Measurements from ENCODE around the gene C2orf81. TPM values are rescaled to one million over a fixed set of nuclear protein-coding genes. Genes with fewer than 3 reads are reported as not detected.
"Not testable (repeated sequence)": the region's sequence is repeated elsewhere in the genome, so short reads cannot be mapped to it uniquely, and the experiment has no call there.

Gene C2orf81
- total RNA-seq, 1 donor from 2014 or later = 0.62 TPM

DNA sequence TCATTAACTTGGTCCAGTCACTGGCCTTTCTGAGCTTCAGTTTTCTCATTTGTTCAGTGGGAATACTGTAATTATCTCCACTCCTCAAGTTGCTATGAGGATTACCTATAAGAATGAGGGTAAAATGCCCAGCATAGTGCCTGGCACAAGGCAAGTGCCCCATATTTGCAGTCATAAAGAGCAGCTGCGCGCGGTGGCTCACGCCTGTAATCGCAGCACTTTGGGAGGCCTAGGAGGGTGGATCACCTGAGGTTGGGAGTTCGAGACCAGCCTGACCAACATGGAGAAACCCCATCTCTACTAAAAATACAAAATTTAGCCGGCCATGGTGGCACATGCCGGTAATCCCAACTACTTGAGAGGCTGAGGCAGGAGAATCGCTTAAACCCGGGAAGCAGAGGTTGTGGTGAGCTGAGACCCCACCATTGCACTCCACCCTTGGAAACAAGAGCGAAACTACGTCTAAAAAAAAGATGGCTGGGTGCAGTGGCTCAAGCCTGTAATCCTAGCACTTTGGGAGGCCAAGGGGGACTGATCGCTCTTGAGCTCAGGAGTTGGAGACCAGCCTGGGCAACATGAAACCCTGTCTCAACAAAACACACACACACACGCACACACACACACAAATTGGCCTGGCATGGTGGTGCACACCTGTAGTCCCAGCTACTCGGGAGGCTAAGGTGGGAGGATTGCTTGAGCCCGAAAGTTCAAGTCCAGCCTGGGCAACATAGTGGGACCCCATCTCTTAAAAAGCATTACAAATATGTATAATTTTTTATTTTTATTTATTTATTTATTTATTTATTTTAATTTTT lies 21.3 kb upstream of the C2orf81 start:
- not testable (repeated sequence) for DNase-seq

DNA sequence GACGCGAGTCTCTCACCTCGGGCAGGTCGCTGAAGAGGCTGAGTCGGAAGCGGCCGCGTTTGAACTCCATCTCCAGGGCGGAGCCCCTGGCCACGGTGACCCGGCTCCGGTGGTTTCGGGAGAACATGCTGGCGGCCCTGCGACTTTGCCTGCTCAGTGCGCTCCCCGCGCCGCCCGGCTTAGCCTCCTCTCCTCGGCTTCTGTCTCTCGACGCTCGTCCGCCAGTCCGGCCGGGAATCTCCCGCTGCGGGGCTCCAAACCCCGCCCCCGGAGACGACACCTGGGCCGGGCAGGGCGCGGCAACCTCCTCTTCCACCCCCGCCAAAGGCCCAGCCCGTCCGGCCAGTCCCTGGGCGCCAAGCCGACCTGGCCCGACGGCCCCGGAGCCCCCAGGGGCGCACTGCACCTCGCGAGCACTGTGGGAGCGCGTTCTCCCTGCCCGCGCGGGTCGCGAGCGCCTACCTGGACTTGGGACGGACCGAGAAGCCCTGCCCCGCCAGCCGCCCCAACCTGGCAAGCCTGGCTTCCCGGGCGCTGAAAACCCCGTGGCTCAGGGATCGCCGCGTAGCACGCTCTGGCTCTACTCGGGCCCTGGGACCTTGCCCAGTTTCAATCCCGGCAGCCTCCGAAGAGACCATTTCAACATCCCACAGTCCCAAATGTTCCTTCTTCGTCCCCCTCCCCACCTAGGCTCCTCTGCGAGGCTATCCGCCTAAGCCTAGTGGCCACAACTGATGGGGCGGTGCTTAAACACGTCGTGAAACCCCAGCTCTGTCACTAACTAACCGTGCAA lies 20.5 kb upstream of the C2orf81 start, which contains the start of gene RTKN:
Gene RTKN, minus strand, starts transcription at position 248 of the 793 bp plus-strand sequence. Its CDS starts 121 bp downstream, at position 127.
- no peak for DNase-seq

DNA sequence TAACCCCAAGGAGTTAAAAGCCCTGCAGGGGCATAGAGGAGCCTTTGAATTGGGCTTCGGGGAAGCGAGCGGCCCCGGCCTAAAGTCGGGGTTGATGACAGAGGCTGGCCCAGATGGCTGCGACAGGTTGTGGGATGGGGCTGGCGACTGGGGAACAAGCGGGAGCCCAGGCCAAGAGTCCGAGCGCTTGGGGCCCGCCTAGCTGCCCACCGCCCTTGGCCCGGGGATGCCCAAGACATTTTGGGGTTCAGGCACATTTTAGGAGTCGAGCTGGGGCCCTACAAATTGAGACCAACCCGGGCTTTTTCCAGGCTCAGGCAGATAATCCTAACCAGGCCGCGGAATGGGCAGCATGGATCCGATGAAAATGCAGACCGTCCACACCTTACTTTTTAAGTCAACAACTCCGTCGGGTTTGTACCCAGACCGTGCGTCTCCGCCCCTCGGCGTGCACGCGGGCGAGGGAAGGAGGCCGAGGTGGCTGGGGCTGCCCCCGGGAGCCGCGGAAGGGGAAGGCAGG lies 19.8 kb upstream of the C2orf81 start:
- no peak for DNase-seq

DNA sequence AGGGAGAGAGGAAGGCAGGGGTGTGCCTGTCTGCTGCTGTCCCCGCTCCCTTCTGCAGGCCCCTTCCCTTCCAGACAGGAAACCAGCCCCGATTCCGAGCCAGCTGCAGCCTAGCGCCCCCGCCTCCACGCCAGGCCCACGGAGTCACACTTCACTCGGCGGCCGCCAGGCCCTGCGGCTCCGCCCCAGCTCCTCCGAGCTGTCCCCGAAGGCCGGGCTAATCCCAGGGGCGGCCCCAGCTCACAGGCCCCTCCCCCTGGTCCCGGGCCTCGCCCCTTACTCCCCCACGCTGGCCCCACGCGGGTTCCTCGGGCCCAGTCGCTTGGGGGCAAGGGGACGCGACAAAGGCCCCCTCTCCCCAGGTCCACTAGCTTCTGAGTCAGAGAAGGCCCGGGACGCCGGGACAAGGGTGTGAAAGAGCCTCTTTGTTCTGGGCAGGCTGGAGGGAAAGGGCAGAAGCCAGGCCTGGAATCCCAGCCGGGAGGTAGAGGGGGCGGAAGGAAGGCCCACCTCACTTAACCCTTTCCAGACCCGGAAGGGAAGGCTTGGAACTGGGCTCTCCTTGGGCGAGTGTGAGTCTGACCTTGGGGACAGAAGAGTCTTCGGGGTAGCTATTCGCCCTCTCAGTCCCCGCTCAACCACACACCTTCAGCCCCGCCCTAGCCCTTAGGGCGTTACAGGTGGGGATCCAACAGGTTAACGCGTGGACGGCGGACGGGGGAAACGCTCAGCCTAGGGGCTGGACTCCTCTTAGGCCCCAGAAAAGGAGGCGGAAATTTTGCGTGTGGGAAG lies 19.2 kb upstream of the C2orf81 start:
- peak; percentile 88 for DNase-seq

DNA sequence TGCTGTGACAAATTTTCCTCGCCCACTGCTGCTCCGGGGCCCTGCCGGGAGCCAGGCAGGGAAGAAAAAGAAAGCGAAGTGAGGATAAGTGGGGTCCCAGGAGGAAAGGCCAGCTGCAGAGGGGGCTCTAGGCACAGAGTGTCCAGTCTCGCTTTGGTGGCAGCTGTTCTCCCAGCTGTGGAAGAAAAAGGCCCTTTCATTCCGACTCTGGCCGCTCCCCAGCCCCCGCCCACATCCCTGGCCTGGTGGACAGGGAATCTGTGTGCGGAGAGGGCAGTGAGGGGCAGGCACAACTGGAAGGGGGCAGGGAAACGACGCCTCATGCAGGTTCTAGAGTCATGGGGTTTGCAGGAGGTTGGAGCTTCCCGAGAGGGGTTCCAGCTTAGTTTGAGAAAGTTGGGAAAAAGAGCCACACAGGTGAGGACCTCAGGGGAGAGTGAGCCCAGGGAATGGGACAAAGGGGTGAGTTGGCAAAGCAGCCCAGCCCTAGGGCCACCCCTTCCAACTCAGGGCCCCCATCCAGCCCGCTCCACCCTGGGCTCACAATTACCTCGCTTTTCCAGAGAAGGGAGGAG lies 18.5 kb upstream of the C2orf81 start:
- peak; percentile 83 for DNase-seq

DNA sequence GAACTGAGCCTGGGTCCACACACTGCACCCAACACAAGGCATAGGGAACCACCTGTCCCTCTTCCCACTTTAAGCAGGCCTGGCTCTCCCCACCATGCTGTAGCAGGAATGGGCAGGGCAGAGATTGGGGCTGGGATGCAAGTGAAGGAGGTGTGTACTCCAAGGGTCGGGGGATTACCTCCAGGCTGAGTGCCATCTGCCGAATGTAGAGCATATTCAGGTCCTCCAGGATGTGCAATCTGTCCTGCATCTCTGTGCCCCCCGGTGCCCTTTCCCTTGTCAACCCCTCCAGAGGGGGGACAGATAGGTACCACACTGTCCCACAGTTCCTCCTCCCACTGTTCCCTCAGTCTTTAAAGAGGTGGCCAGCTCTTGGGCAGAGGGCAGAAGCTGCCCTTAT lies 18.0 kb upstream of the C2orf81 start:
- no peak for DNase-seq

DNA sequence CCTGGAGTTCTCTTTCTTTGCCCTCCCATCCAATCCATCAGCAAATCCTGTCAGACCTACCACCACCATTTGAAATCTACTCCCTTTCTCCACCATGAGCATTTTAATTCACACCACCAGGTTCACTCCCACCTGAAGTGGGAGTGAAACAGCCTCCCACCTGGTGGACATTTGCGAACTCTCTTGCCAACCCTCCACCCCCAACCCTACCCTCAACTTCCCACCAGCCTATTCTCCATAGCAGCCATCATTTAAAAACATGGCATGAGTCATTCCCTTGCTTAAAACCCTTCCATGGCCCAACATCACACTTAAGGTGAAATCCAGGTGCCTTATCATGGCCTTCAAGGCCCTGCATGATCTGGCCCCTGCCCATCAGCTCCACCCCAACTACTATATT lies 16.8 kb upstream of the C2orf81 start:
- DNase-seq = no peak

DNA sequence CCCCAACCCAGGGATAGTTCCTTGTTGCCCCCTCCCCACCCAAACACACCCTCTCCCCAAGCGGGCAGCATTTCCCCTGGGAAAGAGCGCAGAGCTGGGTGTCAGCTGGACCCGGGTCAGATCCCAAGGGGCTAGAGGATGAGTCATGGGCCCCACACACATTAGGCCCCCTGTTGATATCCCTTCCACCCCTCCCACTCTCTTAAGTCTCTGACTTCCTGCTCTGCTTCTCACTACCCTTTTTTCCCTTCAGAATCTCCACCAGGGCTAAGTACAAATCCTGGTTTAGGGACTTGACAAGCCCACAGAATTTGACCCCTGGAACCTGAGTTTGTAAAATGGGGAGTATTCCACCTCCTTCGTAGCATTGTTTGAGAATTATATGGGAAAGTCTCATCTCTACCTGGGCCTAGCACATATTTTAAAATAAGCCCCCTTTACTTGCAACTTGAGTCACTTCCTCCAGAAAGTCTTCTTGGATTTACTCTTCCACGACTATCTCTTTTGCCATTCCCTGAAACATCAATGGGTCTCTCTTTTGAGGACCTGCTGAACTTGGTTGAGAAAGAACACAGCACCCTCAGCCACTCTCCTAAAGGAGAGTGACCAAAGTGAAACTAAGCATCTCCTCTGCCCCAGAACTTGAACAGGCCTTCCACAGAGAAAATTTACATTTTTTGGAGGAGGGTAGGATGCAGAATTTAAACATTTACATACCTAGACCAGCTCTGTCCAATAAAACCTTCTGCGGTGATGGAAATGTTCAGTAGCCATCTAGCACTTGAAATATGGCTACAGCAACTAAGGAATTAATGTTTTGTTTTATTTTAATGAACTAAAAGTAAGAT lies 15.7 kb upstream of the C2orf81 start:
- no peak for DNase-seq

DNA sequence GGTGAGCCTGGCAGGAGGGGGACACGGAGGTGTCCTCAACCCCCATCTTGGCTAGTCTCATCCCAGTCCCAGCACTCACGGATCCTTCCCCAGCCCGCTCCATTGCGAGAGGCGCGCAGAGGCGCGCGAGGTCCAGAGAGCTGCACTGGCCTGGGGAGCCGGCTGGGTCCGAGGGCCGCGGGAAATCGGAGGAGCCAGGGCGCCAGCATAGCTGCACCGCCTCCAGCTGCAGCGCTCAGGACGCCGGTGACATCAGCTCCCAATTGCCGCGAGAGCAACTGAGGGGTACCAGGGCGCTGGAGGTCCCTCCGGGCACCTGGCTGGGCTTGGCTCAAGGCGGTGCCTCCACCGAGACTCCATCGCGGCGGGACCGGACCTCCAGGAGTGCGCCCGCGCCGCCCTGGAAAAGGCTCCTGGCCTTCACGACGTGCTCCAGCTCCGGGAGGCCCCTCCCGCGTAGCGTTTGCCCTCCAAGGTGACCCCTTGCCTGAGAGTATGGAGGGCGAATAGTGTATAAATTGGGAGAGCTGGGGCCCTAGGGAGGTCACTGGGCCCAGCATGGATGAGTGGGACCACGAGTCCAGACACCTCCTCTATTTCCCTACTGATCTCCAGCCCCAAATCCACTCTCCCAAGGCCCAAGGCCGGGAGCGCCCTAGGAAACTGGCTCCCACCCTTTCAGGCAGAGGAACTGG lies 14.8 kb upstream of the C2orf81 start:
- no peak for DNase-seq

DNA sequence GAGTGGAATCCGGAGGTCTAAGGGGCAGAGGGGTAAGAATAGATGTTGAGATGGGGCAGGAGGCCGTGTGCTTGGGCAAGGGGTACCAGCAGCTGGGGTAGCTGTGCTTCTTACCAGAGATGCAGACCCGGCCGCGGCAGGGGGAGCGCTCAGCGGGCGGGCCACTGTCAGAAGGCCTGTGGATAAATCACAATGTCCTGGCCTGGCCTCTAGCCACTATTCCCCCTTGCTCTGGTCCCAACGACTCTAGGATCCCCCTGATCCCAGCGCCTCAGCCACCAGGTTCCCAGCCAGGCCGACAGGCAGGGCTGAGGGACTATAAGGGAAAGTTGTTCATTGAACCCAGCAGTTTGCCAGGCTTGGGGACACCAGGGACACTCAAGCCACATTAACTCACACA lies 9.1 kb upstream of the C2orf81 start:
- DNase-seq = no peak

DNA sequence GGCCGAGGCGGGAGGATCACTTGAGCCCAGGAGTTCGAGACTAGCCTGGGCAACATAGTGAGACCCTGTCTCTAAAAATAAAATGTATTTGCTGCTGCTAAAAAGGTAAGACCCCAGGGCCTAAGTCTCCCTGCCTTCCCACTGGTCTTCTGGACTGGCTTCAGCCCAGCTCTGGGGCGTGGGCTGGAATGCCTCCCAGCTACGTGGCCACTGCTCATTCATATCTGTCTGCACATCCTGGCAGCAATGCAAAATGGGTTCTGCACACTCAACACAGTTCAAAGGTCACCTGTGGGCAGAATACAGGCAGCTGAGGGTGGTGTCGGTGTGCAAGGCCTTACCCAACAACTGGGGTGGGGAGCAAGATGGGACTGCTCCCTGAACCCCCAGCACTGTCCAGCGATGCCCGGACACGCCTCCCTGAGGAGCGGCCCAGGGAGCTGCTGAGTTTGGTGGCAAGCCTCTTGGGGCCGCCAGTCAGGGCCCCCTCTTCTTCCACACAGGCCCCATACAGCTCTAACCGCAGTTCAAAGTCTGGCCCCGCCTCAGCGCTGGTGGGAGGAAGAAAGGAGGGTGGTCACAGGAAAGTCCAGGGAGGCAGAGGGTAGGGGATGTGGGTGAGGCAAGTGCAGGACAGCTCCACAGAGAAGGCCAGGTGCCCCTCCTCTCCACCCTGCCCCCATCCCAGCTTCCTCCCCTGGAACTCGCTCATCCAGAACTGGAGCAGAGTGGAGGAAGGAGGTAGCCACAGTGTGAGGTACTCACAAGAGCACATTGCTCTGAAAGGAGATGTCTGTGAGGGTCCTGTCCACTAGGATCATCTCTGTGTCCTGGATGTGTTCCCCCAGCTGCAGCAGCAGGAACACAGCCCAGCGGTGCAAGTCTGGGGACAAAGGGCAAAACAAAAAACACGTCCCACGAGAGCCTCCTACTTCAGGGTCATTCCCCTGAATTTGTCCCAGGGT lies 8.3 kb upstream of the C2orf81 start:
- DNase-seq = no peak

DNA sequence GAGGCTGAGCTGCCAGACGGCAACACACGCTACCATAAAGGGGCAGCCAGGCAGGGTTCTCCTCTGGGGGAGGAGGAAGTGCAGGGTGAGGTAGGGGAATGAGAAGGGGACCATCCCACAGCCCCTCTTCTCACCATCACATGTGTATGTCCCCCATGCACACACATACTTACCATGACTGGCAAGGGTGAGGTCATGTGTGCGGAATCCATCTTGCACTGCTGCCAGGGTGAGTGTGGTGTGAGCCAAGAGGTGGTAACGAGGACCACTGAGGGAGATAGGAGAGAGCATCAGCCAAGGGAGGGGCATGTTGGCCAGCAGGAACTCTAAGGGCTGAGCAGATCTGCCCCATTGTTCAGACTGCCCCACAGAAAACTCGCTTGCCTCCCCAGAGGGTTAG lies 7.3 kb upstream of the C2orf81 start:
- no peak for DNase-seq

DNA sequence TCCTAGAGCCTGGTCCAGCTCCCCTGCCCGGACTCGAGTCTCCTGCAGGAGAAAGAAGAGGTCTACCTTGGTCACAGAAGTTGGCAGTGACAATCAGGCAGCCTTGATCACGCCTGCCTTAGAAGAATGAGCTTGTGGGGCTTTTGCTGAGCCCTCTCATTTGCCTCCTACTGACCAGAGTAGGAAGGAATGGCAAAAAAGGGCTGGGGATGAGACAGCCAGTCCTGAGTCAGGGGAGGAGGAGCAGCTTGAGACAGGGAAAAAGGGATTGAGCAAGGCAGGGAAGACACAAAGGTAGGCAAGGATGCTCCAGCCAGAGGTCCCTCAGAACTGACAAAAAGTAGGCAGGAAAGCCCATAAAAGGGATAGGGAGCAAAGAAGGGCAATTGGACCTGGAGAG lies 6.1 kb upstream of the C2orf81 start:
- DNase-seq = no peak

DNA sequence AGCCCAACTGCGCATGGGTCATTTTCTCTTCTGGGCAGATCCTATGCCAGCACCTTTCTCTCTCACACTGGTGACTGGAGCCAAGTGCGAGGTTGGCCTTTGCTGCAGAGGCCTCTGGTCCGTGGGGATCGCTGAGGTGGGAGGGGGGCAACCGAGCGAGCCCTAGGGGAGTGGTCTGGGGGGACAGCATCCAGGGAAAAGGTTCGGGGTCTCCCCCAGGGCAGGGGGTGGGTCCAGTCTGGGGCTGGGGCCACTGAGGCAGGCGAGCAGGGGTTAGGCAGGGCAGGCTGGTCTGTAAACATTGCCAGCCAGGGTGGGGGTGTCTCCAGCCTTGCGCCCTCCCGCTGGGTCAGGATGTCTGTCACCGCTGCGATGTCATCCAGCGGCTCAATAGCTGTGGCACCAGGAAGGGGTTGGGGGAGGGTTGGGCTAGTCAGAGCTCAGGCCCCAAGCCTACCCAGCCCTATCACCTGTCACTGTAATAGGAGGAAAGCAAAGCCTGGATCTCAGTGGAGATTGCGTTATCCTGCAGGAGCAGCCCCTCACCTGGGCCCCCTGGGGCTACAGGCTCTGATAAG lies 4.9 kb upstream of the C2orf81 start:
- no peak for DNase-seq

DNA sequence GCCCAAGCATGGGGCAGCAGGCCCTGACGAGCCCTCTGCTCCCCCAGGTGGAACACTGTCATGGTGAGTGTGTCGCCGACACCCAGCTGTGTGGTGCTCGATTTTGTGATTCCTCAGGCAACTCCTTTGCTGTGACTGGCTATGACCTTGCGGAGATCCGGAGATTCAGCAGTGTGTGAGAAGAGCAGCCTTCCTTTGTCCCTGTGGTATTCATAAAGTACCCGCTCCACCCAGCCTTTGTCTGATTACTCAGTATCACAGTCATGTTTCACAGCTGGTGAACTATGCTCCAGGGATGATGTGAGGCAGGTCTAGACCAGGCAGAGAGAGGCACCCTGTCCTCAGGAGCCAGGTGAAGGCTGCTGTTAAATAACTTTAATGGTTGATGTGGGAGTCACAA lies 4.1 kb upstream of the C2orf81 start:
- no peak for DNase-seq

DNA sequence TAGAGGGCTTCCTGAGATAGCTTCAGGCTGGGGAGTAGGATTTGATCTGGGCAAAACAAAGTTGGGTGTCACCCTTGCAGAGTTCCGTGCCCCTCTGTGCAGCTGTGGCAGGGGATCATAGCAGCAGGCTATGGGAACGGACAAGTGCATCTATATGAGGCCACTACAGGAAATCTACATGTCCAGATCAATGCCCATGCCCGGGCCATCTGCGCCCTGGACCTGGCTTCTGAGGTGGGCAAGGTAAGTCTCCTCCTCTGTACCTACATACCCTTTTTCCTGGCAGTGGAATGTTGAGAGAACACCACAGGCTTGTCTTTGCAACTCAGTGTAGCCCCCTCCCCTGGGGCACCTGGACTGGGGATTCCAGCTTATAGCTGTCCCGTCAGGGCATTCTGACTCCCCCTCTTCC lies 3.6 kb upstream of the C2orf81 start:
- no peak for DNase-seq

DNA sequence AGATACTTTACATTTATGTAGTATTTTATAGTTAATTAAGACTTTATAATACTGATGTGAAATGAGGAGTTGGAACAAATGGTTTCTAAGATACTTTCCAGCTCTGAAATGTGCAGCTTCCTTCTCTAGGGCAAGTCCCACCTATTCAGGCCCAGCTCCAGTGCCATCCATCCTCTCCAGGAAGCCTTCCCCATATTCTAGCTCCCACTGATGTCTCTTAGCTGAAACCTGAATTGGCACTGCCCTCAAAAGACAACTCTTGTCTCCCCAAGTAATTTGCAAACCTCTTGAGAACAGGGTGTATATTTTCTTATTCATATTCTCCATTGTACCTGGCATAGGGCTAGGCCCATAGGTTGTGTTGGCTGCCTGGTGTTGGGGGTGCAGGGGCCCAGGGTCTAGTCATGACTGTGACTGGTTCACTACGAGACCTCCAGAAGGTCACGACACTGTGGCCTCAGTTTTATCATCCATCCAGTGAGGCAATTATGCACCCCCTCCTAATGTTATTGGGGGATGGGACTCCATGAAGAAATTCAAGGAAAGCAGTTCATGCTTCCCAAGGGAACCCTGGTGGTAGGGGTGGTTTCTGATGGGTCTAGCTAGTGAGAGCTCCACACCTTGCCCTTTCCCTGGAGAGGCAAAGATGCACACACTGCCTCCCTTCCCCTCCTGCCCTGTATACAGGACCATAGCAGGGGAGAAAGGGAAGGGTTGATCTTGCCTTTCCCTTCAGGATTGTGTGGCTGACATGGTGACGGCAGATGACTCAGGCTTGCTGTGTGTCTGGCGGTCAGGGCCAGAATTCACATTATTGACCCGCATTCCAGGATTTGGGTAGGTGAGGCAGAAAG lies 2.9 kb upstream of the C2orf81 start:
- no peak for DNase-seq

Data from occipital lobe (tissue), 2 donors.